Stimulated activated CD4-positive, alpha-beta T cell treated with anti-CD3 and anti-CD28 coated beads, Interleukin-2, amount 100 ng/mL, for 4 hours (primary cell): ENCODE data around the gene KCNC2.

Experiments used
- DNase-seq: peaks from one replicate; pipeline ENCODE4 v3.0.0-alpha.2; 2020; ENCODE audit warnings: low read depth

Gene KCNC2

GRCh38 chr12:75161488-75161887 lies 48.2 kb downstream of the KCNC2 start:
- DNase-seq = no peak

- no peak for DNase-seq
Measured at GRCh38 chr12:75157385-75157784, 52.3 kb downstream of the KCNC2 start.

GRCh38 chr12:75155962-75156361 lies 53.7 kb downstream of the KCNC2 start:
- DNase-seq = no peak

- DNase-seq = no peak
Measured at GRCh38 chr12:75154388-75154787, 55.3 kb downstream of the KCNC2 start.

GRCh38 chr12:75139196-75139595 lies 70.4 kb downstream of the KCNC2 start:
- no peak for DNase-seq

- DNase-seq = no peak
Measured at GRCh38 chr12:75137896-75138295, 71.7 kb downstream of the KCNC2 start.

GRCh38 chr12:75135026-75135425 lies 74.6 kb downstream of the KCNC2 start:
- no peak for DNase-seq

- no peak for DNase-seq
Measured at GRCh38 chr12:75130811-75131210, 78.8 kb downstream of the KCNC2 start.

- DNase-seq = no peak
Measured at GRCh38 chr12:75129275-75129674, 80.4 kb downstream of the KCNC2 start.

GRCh38 chr12:75121036-75121705 lies 88.5 kb downstream of the KCNC2 start:
- no peak for DNase-seq

- no peak for DNase-seq
Measured at GRCh38 chr12:75120311-75120711, 89.3 kb downstream of the KCNC2 start.

GRCh38 chr12:75116646-75117198 lies 92.9 kb downstream of the KCNC2 start:
- no peak for DNase-seq

- DNase-seq = no peak
Measured at GRCh38 chr12:75115748-75116147, 93.9 kb downstream of the KCNC2 start.

- no peak for DNase-seq
Measured at GRCh38 chr12:75103822-75104221, 105.8 kb downstream of the KCNC2 start.

- no peak for DNase-seq
Measured at GRCh38 chr12:75101781-75102180, 107.9 kb downstream of the KCNC2 start.

GRCh38 chr12:75099210-75099609 lies 110.4 kb downstream of the KCNC2 start:
- DNase-seq = no peak

GRCh38 chr12:75097003-75097402 lies 112.6 kb downstream of the KCNC2 start:
- DNase-seq = no peak

- no peak for DNase-seq
Measured at GRCh38 chr12:75087654-75088053, 122.0 kb downstream of the KCNC2 start.

GRCh38 chr12:75086091-75087038 lies 123.3 kb downstream of the KCNC2 start:
- no peak for DNase-seq

- no peak for DNase-seq
Measured at GRCh38 chr12:75081305-75081704, 128.3 kb downstream of the KCNC2 start.

- DNase-seq = no peak
Measured at GRCh38 chr12:75080582-75080981, 129.1 kb downstream of the KCNC2 start.

- no peak for DNase-seq
Measured at GRCh38 chr12:75065482-75065881, 144.2 kb downstream of the KCNC2 start.

GRCh38 chr12:75062691-75063090 lies 146.9 kb downstream of the KCNC2 start:
- no peak for DNase-seq
